IPS-NIHi7 (cell line): ENCODE data around the gene TMEM174.
"Not testable (repeated sequence)": the region's sequence is repeated elsewhere in the genome, so short reads cannot be mapped to it uniquely, and the experiment has no call there.

Experiments used
- DNase-seq: peaks from one replicate; pipeline ENCODE4 v3.0.0; 2012; ENCODE audit warnings: mixed read lengths; ENCODE audit errors: extremely low spot score

Gene TMEM174

DNA sequence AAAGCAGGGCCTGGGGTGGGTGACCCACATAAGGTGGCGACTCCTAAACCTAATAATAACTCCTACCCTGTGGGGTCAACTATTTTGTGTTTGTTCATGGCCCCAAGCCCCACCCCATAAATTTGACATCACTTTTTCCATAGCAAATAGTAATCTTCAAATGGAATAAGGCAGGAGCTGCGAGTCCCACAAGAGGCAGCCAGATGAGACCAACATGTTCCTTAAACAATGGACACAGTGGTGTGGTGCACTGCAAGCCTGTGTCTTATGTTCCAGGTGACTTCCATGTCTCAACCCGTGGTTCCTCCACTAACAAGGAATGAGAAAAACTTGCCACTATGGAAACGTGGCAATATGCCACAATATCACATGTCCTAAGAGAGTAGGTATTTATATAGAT, 20.6 kb downstream of the TMEM174 start:
- DNase-seq, result no peak

GRCh38 chr5:73196201-73196600, 23.2 kb downstream of the TMEM174 start:
- no peak for DNase-seq

DNA sequence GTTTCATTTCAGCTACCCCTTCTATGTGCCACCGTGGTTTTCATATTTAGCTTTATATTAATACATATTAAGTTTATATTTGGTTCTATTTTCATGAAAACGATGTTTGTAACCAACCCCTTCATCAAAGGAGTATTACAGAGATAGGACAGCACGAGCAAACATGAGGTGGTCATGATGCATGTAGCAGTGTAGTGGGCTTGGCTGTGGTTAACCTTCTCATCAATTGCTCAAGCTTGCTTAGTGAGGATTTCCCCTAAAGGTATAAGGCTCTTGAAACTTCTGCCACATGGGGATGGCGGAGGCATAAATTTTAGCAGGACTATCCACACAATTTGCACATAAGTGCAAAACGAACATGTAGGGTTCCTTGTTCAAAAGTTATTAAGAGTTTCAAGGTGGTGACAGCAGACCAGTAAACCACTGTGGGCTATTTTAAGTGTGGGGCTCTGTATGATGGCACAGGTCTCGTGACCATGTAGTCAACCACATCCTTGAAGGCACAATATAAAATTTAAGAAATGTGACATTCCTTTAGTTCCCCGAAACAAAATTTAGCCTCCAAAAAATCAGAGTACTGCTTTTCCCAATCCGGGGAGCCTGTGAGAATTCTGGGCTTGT, 24.8 kb downstream of the TMEM174 start:
- no peak for DNase-seq

GRCh38 chr5:73198833-73199592, 26.0 kb downstream of the TMEM174 start:
- no peak for DNase-seq

DNA sequence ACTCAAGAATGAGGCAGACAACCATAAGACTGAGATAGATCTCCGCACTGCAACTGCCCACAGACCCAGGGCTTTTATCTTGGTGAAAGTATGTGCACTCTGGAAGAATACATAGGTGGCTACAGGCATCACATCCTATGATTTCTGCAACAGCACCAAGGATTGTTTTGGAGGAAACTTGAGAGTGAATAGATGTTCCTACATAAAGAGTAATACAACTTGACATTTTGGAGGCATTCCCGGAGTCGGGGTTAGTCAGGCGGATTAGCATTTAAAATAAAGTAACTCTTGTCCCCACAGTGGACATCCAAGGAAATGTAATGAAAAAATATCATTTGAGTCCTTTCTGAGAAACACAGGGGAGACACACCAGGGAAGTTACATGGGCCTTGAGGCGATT, 26.7 kb downstream of the TMEM174 start:
- DNase-seq, result no peak

GRCh38 chr5:73201547-73202513, 28.8 kb downstream of the TMEM174 start:
- DNase-seq, result peak; percentile 97

- no peak for DNase-seq
Observed at GRCh38 chr5:73204332-73204731, 31.3 kb downstream of the TMEM174 start.

- no peak for DNase-seq
Observed at GRCh38 chr5:73204733-73205132, 31.7 kb downstream of the TMEM174 start.

DNA sequence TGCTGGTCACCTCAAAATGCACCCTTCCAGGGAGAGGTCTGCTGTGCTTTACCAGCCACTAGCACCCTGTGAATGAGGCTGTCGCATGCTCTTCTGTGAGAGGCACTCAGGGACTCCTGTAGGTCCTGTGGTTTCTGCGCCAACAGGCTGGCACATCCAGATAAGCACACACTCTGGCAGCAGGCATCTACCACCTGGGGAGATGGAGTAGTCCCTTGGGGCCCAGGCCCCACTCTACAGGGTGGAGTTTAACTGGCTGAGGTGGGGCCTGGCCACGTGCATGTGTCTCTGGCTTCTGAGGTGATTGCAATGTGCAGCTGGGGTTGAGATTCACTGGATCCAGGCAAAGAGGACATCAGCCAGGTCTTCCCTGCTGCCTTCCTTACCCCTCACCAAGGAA, 32.3 kb downstream of the TMEM174 start:
- no peak for DNase-seq

DNA sequence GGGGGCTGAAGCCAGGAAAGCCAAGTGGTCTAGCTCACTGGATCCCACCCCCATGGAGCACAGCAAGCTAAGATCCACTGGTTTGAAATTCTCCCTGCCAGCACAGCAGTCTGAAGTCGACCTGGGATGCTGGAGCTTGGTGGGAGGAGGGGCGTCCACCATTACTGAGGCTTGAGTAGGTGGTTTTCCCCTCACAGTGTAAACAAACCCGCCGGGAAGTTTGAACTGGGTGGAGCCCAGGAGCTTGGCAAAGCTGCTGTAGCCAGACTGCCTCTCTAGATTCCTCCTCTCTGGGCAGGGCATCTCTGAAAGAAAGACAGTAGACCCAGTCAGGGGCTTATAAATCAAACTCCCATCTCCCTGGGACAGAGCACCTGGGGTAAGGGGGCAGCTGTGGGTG, 34.2 kb downstream of the TMEM174 start:
- not testable (repeated sequence) for DNase-seq

GRCh38 chr5:73209075-73209474, 36.1 kb downstream of the TMEM174 start:
- not testable (repeated sequence) for DNase-seq

DNA sequence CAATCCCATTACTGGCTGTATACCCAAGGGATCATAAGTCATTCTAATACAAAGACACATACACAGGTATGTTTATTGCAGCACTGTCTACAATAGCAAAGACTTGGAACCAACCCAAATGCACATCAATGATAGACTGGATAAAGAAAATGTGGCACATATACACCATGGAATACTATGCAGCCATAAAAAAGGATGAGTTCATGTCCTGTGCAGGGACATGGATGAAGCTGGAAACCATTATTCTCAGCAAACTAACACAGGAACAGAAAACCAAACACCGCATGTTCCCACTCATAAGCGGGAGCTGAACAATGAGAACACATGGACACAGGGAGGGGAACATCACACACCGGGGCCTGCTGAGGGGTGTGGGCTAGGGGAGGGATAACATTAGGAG, 39.7 kb downstream of the TMEM174 start:
- not testable (repeated sequence) for DNase-seq

- DNase-seq, result no peak
Observed at GRCh38 chr5:73213566-73213998, 40.6 kb downstream of the TMEM174 start.

DNA sequence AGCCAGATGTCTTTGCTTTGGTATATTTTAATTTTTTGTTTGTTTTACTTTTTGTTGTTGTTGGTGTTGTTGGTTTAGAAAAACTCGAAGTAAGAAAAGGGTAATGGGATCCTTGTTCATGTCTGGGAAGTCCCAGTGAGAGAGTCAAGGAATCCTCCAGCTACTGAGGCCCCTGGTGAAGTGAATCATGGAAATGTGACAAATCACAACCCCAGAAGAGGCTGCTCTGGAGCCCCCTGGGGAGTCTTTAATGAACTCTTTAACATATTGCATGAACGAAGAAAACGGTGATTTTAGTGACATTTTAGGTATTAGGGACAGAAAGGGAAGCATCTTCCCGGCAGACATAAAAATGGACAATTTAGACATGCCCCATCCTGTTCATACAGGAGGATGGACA, 41.3 kb downstream of the TMEM174 start:
- no peak for DNase-seq

DNA sequence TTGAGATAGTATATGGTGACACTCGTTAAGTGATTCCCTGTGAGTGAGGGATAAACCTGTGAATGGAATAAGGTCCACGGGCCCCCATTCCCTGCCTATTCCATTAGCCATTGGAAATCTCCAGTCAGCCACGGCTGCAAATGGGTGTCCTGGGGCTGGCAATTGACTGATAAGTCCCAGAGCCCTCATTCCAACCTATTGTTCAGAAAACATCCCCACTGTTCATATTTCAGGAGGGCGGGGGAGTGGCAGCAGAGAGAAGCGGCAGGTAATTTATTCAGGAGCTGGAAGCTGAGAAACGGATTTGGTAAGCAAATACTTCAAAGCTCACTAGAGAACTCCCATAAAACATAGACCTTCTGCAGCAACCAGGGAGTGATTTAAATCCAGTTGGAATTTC, 42.0 kb downstream of the TMEM174 start:
- DNase-seq, result no peak

GRCh38 chr5:73215531-73215890, 42.5 kb downstream of the TMEM174 start:
- no peak for DNase-seq

DNA sequence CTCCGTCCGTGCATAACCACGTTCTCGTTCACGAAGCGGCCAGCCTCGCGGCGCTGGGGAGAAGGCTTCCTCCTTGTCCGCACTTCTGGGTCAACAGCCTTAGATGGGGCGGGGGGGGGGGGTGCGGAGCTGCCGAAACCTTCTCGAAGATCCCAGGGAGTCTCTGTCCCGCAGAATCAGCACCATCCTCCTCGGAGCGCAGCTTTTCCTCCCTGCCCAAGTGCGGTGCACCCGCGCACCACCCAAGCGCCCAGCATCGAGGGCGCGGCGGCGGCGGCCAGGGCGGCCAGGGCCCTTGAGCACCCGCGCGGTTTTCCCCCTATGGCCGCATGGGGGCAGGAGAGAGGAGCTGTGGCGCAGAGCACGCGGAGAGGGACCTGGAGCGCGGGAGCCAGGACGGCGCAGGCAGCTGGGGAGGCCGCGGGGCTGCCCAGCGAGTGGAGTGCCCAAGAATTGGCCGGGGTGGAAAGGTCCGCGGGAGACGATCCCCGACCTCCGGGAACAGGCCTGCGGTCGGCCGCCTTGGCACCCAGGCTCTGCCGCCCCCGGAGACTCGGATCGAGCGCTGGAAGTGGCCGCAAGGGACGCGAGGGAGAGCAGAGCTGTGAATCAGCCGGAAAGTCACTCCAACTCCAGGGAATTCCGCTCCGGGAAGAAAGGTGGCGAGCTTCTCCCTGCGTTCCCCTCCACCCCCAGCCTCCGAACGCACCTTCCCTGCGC, 43.1 kb downstream of the TMEM174 start:
- DNase-seq, result peak; percentile 92

GRCh38 chr5:73218552-73219171, 45.7 kb downstream of the TMEM174 start:
- no peak for DNase-seq

GRCh38 chr5:73219336-73219735, 46.3 kb downstream of the TMEM174 start:
- not testable (repeated sequence) for DNase-seq

- DNase-seq, result no peak
Observed at GRCh38 chr5:73221161-73221560, 48.2 kb downstream of the TMEM174 start.

DNA sequence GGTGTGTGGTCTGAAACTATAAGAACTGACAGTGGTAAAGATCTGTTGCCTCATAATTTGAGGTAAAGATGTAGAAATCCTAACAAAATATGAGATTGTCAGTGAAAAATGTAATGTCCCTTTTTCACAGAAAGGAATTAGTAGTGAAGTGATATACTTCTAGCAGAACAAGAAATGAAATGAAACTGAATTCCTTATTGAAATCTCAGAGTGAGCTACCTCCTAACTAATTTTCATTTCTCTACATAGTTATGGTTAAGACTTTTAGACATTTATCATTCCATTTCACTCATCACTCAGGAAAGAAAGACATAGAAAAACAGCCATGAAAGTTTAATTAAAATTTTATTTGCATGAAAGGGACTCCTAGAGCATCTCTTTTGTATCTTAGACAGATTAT, 48.7 kb downstream of the TMEM174 start:
- no peak for DNase-seq
